GM18951 (cell line): ENCODE measurements around the gene NR5A1.

ENCODE experiments used
- POLR2A ChIP-seq: IDR thresholded peaks from 4 replicates; pipeline ENCODE4 v1.6.1; 2011; ENCODE audit warnings: mild to moderate bottlenecking; ENCODE audit not compliant: insufficient read length, insufficient read depth; ENCODE audit errors: extremely low read depth
- in situ Hi-C: fragments of 300-500 bp; cut with MboI; formaldehyde crosslinking; loops from one replicate; pipeline ENCODE4 v1.12.0; 2022; ENCODE audit warnings: low sequenced_read_pairs, mixed read lengths, inconsistent platforms; ENCODE audit not compliant: unreplicated experiment

Gene NR5A1

GRCh38 chr9:124465736-124466135 lies 41.5 kb downstream of the NR5A1 start:
- TF ChIP-seq POLR2A, result no peak
- in situ Hi-C loops, result no loop called here

- no peak for TF ChIP-seq POLR2A
- in situ Hi-C loops, result no loop called here
Observed at GRCh38 chr9:124462739-124463138, 44.5 kb downstream of the NR5A1 start.

- TF ChIP-seq POLR2A, result no peak
- in situ Hi-C loops, result no loop called here
Observed at GRCh38 chr9:124458441-124458840, 48.8 kb downstream of the NR5A1 start.

- in situ Hi-C loops, result no loop called here
- no peak for TF ChIP-seq POLR2A
Observed at GRCh38 chr9:124457887-124458431, 49.2 kb downstream of the NR5A1 start.

GRCh38 chr9:124457079-124457886 lies 49.9 kb downstream of the NR5A1 start:
- no peak for TF ChIP-seq POLR2A
- in situ Hi-C loops, result no loop called here

GRCh38 chr9:124456341-124457078 lies 50.7 kb downstream of the NR5A1 start:
- in situ Hi-C loops, result no loop called here
- TF ChIP-seq POLR2A, result no peak

GRCh38 chr9:124455820-124456219 lies 51.4 kb downstream of the NR5A1 start:
- in situ Hi-C loops, result no loop called here
- no peak for TF ChIP-seq POLR2A

- in situ Hi-C loops, result no loop called here
- TF ChIP-seq POLR2A, result no peak
Observed at GRCh38 chr9:124454791-124455443, 52.3 kb downstream of the NR5A1 start.

- in situ Hi-C loops, result no loop called here
Observed at GRCh38 chr9:124454296-124454695, 52.9 kb downstream of the NR5A1 start.

GRCh38 chr9:124453586-124454191 lies 53.5 kb downstream of the NR5A1 start:
- no peak for TF ChIP-seq POLR2A
- in situ Hi-C loops, result no loop called here

More at GRCh38 chr9:124454296-124454695, 52.9 kb downstream of the NR5A1 start:
- TF ChIP-seq POLR2A, result no peak

- in situ Hi-C loops, result no loop called here
- TF ChIP-seq POLR2A, result no peak
Observed at GRCh38 chr9:124452841-124453585, 54.2 kb downstream of the NR5A1 start.

GRCh38 chr9:124452326-124452725 lies 54.9 kb downstream of the NR5A1 start:
- no peak for TF ChIP-seq POLR2A
- in situ Hi-C loops, result no loop called here
